GM19023 (cell line): ENCODE data around the gene CGN.
A peak's percentile ranks its signal among the peaks of the same experiment; 100 is the strongest.
"Not testable (repeated sequence)": the region's sequence is repeated elsewhere in the genome, so short reads cannot be mapped to it uniquely, and the experiment has no call there.

ENCODE experiments used
- ATAC-seq: cut with Tn5 transposase; IDR thresholded peaks from one replicate; pipeline ENCODE4 v1.9.1; 2021; ENCODE audit warnings: mild to moderate bottlenecking, moderate library complexity; ENCODE audit not compliant: unreplicated experiment

CGN gene

GRCh38 chr1:151522427-151522826, 11.2 kb downstream of the CGN start:
- not testable (repeated sequence) for ATAC-seq

- ATAC-seq, result no peak
Observed at GRCh38 chr1:151523326-151523725, 12.1 kb downstream of the CGN start.

- no peak for ATAC-seq
Observed at GRCh38 chr1:151524736-151525135, 13.5 kb downstream of the CGN start.

- no peak for ATAC-seq
Observed at GRCh38 chr1:151526735-151527525, 15.7 kb downstream of the CGN start.

- ATAC-seq, result no peak
Observed at GRCh38 chr1:151529211-151529702, 18.1 kb downstream of the CGN start.

GRCh38 chr1:151529781-151530180, 18.6 kb downstream of the CGN start:
- ATAC-seq, result no peak

GRCh38 chr1:151530461-151530860, 19.3 kb downstream of the CGN start:
- no peak for ATAC-seq

GRCh38 chr1:151533870-151534269, 22.7 kb downstream of the CGN start:
- ATAC-seq, result no peak

- no peak for ATAC-seq
Observed at GRCh38 chr1:151534662-151535278, 23.6 kb downstream of the CGN start.

GRCh38 chr1:151535326-151536271, 24.4 kb downstream of the CGN start:
- ATAC-seq, result no peak

GRCh38 chr1:151536499-151536898, 25.3 kb downstream of the CGN start:
- ATAC-seq, result no peak

GRCh38 chr1:151537112-151537511, 25.9 kb downstream of the CGN start:
- ATAC-seq, result no peak

- ATAC-seq, result peak; percentile 18
Observed at GRCh38 chr1:151539321-151540020, 28.3 kb downstream of the CGN start.

- ATAC-seq, result peak; percentile 97
Observed at GRCh38 chr1:151540021-151540981, 29.1 kb downstream of the CGN start, which contains the start of gene TUFT1. TUFT1 (plus strand) TSS chr1:151540309; CDS start chr1:151540367, 58 bp downstream.

- ATAC-seq, result no peak
Observed at GRCh38 chr1:151540982-151541377, 29.8 kb downstream of the CGN start.

- no peak for ATAC-seq
Observed at GRCh38 chr1:151541752-151542151, 30.6 kb downstream of the CGN start.

- ATAC-seq, result no peak
Observed at GRCh38 chr1:151542710-151543129, 31.5 kb downstream of the CGN start.

- ATAC-seq, result no peak
Observed at GRCh38 chr1:151545542-151545941, 34.4 kb downstream of the CGN start.
